NCI-H2171 (cell line): ENCODE measurements around the gene PAK6.

Experiments
- DNase-seq: peaks from one replicate; lab custom pipeline; 2025; lab: John Stamatoyannopoulos, UW

The PAK6 gene

DNA sequence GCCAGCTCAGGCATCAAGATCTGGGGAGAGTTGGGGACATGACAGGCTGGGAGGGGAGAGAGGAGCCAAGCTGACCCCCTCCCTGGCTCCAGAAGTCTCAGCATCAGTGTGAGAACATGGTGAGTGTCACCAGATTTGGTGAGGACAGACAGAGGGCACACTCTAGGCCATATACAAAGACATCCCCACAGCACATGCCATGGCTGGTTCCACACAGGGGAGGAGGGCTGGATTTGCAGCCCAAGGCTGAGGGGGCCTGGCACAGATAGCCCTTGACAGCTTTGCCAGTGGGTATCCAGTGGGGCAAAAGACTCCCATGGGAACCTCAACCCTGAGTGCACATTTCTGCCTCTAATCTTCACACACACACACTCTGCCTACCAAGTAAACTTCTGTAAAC lies 54.1 kb downstream of the PAK6 start:
- DNase-seq, result no peak

GRCh38 chr15:40293905-40294895 lies 55.3 kb downstream of the PAK6 start:
- no peak for DNase-seq

DNA sequence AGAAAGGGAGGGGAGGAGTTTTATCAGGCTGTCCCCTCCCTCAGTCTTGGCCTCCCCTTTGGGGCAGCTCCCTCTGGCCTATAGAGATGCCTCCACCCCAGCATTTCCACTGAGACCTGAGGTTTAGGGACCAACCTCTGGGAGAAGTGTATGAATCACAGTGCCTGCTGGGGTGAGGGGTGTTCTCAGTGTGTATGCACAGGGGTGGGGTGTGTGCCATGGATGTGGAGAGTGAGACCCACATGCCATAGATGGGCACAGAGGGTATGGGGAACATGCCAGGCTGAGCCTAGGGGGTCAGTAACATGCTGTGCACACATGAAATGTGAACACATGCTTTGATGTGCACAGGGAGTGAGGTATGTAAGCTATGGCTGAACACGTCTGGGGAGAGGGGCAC lies 56.4 kb downstream of the PAK6 start:
- DNase-seq, result no peak

- DNase-seq, result no peak
Measured at GRCh38 chr15:40295877-40296560, 57.2 kb downstream of the PAK6 start.

GRCh38 chr15:40296561-40297230 lies 57.8 kb downstream of the PAK6 start:
- no peak for DNase-seq

GRCh38 chr15:40297356-40297755 lies 58.5 kb downstream of the PAK6 start:
- DNase-seq, result no peak

DNA sequence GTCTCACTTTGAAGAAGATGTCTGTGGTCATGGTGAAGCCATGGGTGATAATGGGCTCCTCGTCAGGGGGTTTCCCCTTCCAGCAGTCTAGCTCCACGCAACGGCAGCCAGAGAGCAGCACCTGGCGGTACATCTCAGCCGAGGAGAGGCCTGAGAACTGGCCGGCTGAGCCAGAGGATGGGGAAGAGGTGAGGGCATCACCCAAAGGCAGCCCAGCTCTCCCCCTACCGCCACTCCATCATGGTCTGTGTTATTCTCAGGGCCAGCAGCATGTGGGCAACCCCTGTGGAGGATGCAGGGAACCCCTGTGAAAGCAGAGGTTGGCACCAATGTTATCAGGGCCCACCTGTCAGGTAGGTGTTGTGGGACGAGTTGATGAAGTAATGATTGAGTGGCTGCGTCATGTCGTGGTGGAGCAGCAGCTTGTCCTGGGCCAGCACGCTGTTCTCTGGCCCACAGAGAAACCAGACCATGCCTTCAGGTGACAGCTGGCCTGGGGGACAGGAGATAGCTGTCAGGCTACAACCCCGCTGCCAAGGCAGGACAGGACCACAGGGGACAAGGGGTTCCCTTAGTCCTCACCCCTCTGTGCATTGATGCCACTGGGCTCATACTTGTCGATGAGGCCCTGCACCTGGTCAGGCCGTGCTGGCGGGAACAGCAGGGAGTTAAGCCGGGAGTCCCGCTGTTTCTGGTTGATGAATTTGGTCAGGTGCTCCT lies 59.5 kb downstream of the PAK6 start:
- no peak for DNase-seq

DNA sequence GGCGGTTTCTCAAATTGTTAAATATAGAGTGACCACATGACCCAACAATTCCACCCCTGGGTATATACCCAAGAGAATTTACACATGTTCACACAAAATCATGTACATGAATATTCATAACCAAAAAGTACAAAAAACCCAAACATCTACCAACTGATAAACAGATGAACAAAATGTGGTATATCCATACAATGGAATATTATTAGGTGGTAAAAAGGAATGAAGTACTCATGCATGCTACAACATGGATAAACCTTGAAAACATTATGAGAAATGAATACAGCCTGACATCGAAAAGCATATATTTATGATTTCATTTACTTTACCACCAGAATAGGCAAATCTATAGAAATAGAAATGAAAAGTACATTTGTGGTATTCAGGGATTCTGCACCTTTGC lies 61.5 kb downstream of the PAK6 start:
- no peak for DNase-seq

DNA sequence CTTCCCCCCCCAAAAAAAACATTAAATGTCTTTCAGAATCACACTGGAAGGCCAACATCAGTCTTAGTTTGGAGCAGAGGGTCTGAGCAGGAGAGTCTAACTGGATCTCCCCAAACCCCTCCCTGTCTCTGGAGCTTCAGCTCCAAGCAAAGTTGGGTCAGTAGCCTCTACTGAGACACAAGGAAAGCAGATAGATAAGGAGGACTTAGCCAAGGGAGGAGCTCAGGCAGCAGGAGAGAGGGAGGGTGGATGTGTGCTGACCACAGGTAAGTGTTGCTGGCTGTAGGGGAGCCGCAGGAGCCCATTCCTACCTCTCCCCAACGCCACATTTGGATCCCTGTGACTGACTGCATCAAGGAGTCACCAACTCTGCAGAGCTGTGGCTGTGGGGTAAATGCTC lies 61.9 kb downstream of the PAK6 start:
- DNase-seq, result no peak

DNA sequence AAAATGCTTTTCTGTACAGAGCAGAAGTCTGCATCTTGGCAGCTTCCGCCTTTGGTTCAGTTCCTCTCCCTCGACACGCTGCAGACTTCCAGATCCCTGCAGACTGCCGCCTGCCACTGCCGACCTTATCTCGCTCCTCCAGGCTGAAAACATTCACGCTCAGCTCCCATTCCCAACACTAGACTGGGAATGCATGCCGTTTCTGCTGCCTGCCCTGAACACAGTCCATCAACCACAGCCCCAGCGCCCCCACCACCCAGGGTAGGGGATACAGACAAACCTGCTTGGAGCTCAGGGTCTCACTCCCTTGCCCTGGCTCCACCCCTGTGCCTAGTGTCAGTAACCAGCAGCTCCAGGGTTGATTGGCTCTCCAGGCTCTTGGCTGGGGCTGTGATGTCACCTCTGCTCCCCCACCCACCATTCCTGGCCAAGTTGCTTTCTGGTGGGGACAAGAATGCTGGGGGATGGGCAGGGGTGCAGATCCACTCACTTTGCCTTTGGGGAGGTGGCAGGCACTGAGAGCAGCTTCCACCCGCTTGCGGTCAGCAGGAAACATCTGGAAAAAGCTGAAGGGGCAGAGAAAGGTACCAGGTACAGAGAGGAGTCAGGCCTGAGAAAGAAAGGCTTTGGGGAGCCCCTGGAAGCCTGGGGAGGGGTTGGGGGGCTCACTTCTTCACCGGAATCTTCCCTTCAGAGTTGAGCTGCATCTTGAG lies 62.8 kb downstream of the PAK6 start:
- DNase-seq, result no peak

GRCh38 chr15:40302288-40302886 lies 63.5 kb downstream of the PAK6 start:
- no peak for DNase-seq

DNA sequence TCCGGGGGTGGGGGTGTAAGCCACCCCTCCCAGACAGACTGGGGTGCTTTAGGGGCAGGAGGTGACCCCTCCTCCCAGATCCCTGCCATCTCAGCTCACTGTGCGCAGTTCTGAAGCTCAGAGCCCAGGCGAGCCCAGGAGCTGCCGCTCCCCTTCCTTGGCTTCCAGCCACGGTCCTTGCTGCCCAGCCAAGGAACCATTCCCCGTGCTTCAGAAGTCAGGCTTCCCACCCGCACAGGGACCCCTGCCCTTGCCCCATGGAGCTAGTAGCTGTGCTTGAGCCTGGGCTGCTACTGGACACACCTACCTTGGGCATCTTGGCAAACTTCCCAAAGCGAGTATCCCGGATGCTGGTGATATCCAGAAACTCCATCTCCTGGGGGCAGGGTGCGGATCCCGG lies 64.1 kb downstream of the PAK6 start:
- DNase-seq, result no peak

DNA sequence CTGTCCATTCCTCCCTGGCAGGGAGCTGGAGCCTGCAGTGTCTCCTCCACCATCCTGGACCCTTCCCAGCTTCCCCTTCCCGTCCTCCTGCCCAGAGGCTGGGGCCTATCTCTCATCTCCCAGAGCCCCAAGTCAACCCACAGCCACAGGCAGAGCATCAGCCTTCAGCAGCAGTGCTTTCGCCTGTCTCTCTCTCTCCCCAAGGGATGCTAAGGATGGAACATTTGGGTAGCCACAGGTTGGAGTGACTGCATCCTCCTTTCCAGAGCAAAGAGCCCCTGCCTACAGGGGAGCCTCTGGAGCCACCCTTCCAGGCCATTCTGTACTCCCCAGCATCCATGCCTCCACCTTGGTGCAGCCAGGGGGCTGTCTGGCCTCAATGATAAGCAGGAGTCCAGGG lies 64.7 kb downstream of the PAK6 start:
- DNase-seq, result no peak

GRCh38 chr15:40305281-40305680 lies 66.4 kb downstream of the PAK6 start:
- DNase-seq, result no peak

DNA sequence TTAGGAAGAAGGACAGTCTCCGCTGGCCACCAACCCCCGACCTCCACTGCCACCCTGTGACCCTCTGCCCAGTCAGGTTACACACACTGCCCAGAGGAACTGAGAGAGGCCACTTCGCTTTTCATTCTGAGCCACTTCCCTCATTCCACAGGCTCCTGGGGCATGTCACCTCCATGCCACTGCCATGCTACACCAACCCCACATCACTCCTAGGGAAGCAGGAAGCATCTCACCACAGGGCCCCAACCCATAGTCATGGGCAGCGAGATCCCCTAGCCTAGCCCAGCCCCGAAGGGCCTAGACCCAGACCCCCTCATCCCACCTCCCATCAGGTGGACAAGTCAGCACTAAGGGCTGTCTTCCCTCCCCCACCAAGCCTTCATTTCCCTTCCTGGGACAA lies 67.5 kb downstream of the PAK6 start:
- no peak for DNase-seq

- DNase-seq, result no peak
Measured at GRCh38 chr15:40306908-40307307, 68.0 kb downstream of the PAK6 start.

DNA sequence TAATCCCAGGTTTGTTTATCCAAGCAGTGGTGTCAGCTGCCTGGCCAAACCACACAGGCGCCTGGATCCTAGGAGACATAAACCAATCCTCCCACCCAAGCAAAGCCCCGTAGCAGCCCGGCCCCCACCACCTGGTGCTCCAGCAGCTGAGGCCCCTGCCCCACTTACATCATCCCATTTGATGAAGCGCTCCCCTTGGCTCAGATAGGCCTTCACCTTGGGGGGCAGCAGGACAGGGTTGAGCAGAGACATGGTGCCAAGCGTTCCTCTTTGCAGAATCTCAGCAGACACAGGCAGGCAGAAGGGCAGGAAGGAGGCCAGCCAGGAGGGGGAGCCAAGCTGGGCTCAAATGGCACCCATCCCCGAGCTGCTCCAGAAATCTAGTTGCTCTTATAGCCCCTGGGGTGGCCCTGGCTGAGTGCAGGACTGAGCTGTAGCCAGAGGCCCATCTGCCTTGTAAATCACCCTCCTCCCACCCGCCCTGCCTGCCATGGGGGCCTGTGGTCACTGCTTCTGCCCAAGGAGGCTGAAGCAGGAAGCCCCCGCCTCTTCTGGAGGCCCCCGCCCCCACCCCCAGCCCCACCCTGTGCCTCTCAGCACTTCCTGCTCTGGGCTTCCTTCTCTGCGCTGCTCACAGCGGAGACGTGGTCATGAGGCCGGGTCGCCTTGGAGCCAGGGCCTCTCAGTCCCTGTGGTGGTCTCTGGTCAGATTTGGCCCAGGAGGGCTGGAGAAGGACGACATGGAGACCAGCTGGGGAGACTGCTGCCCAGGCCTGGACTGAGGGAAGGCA lies 68.8 kb downstream of the PAK6 start, which contains the start of gene PLCB2:
TSS of gene PLCB2 (minus strand) at position 515 of the 791 bp plus-strand sequence. CDS start at position 252, 263 bp downstream.
- no peak for DNase-seq

- DNase-seq, result no peak
Measured at GRCh38 chr15:40309344-40309862, 70.5 kb downstream of the PAK6 start.

- DNase-seq, result no peak
Measured at GRCh38 chr15:40310001-40310959, 71.4 kb downstream of the PAK6 start.
